Hematopoietic multipotent progenitor cell treated with erythropoietin and hydrocortisone succinate and interleukin-3 and kit ligand, for 6 days (in vitro differentiated cells): ENCODE data around the gene CASP14.
"Not testable (repeated sequence)": the region's sequence is repeated elsewhere in the genome, so short reads cannot be mapped to it uniquely, and the experiment has no call there.

Experiments used
- DNase-seq: peaks from one replicate; pipeline ENCODE4 v3.0.0-alpha.2; 2015

The CASP14 gene

GRCh38 chr19:15072930-15073647, 23.8 kb downstream of the CASP14 start:
- DNase-seq: no peak

DNA sequence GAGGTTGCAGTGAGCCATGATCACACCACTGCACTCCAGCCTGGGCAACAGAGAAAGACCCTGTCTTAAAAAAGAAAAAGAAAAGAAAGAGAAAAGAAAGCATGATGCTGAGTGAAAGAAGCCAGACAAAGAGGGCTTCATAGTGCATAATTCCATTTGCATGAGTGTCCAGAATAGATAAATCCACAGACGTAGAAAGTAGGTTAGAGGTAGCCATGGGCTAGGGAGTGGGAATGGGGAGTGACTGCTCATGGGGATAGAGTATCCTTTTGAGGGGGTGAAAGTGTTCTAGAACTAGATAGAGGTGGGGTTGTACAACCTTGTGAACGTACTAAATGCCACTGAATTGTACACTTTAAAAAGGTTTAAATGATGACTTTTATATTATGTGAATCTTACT, 25.1 kb downstream of the CASP14 start:
- no peak for DNase-seq

DNA sequence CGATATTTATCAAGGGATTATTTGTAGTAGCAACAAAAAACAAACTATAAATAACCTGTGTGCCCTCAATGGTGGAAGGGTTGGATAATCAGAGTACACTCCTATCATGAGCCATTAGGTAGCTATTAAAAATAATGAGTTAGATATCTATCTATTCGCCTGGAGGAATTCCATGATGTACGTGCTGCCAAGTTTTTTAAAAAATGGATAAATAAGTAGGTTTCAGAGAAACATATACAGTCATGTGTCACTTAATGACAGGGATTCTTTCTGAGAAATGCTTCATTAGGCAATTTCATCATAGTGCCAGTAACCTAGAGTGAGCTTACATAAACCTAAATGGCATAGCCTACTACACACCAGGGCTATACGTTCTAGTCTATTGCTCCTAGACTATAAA, 26.5 kb downstream of the CASP14 start:
- DNase-seq: no peak

GRCh38 chr19:15080002-15080401, 30.7 kb downstream of the CASP14 start:
- DNase-seq: peak; percentile 27

- no peak for DNase-seq
These were observed 32.6 kb downstream of the CASP14 start, which contains the start of gene OR1I1 for GRCh38 chr19:15081911-15082310. TSS of gene OR1I1 (plus strand) at chr19:15082211. CDS start at chr19:15087066, 4,855 bp downstream.

DNA sequence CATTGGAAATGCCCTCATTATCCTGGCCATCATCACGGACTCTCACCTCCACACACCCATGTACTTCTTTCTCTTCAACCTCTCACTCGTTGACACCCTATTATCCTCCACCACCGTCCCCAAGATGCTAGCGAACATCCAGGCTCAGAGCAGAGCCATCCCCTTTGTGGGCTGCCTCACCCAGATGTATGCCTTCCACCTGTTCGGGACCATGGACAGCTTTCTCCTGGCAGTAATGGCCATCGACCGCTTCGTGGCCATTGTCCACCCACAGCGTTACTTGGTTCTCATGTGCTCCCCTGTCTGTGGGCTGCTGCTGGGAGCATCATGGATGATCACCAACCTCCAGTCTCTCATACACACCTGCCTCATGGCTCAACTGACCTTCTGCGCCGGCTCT, 37.9 kb downstream of the CASP14 start:
- DNase-seq: no peak

DNA sequence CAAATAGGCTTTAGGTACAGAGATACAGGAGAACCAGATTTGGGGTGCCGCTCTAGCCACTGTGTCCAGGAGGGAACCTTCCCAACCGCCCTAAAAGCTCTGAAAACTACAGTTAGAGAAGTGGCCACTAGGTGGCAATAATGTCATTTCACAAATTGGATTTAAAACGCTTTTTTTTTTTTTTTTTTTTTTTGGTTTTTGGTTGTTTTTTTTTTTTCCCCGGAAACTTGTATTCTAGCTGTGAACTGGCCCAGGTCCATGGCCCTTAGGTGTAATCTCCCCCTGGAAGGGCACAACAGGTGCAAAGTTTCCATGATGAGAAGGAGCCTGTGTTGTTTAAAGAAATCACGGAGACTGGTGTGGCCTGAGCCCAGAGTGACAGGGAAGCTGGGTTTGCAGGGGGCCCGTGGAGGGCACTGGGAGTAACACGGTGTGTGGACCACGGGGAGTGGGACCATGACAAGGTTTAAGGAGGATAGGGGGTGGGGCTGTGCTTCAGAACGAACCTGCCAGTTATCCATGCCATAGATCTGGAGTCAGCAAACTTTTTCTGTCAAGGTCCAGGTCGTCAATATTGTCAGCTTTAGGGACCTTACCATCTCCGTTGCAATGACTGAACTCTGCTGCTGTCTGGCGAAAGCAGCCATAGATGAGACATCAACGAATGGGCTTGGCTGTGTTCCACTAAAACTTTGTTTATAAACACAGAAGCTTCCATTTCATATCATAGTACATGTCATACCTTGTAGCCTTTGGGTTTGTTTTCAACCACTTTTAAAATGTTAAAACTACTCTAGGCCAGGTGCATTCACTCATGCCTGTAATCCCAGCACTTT, 42.9 kb downstream of the CASP14 start:
- peak; percentile 88 for DNase-seq

DNA sequence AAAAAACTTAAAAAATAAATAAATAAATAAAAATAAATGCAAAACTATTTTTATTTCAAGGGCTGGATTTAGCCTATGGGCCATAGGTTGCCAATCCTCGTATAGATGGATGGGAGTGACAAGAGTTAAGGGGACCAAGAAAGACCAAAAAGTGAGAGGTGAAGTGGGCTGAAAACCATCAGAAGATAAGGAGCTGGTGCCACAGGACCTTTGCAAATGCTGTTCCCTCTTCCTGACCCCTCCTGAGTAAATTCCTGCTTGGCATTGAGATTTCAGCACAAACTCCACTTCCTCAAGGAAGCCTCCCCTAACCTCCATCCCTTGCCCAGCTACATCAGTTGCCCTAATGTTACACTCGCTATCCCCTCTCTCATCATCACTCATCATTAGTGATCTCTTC, 43.7 kb downstream of the CASP14 start:
- no peak for DNase-seq

DNA sequence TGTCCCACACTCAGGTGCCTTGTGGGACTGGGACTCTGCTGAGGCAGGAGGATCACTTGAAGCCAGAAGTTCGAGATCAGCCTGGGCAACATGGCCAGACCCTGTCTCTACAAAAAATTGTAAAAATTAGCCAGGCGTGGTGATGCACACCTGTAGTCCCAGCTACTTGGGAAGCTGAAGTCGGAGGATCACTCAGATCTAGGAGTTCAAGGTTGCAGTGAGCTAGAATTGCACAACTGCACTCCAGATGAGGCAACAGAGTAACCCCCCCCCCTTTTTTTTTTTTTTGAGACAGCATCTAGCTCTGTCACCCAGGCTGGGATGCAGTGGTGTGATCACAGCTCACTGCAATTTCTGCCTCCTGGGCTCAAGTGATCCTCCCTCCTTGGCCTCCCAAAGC, 46.9 kb downstream of the CASP14 start:
- DNase-seq: no peak

GRCh38 chr19:15097980-15098379, 48.7 kb downstream of the CASP14 start:
- DNase-seq: not testable (repeated sequence)

DNA sequence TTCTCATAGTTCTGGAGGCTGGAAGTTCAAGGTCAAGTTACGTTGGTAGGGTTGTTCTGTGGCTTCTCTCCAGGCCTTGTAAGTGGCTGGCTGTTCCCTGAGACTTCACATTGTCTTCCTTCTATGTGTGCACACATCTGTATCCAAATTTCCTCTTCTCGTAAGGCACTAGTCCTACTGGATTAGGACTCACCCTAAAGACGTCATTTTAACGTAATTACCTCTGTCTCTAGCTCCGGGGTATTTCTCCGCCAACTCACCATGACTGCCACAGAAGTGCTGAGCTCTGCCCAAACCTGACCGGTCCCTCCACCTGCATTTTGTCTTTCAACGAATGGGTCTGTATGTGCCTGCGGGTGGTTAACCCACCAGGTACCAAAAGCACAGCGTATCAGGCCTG, 49.2 kb downstream of the CASP14 start:
- DNase-seq: no peak

DNA sequence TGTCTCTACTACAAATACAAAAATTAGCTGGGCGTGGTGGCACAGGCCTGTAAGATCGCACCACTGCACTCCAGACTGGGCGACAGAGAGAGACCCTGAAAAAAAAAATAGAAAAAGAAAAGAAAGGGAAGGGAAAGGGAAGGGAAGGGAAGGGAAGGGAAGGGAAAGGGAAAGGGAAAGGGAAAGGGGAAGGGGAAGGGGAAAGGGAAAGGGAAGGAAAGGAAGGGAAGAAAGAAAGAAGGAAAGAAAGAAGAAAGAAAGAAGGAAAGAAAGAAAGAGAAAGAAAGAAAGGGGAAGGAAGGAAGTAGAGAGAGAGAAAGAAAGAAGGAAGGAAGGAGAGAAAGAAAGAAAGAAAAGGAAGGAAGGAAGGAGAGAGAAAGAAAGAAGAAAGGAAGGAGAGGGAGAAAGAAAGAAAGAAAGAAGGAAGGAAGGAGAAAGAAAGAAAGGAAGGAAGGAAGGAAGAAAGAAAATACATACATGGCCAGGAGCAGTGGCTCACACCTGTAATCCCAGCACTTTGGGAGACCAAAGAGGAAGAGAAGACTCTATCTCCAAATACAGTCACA, 49.8 kb downstream of the CASP14 start:
- no peak for DNase-seq

- DNase-seq: peak; percentile 68
These were observed 52.3 kb downstream of the CASP14 start for GRCh38 chr19:15101479-15102082.

DNA sequence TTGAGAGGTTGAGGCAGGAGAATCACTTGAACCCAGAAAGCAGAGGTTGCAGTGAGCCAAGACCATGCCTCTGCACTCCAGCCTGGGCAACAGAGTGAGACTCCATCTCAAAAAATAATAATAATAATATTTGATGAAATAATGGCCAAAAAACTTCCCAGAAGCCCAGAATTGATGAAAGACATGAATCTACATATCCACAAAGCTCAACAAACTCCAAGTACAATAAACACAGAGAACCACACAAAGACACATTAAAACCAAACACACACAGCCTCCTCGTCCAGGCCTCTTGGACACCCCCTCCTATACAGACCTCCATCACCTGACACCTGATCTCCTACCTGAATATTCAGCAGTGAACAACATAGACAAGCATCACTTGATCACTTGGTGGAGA, 54.7 kb downstream of the CASP14 start:
- no peak for DNase-seq

GRCh38 chr19:15104411-15104810, 55.1 kb downstream of the CASP14 start:
- DNase-seq: no peak

- DNase-seq: no peak
These were observed 55.8 kb downstream of the CASP14 start for GRCh38 chr19:15105044-15105443.

DNA sequence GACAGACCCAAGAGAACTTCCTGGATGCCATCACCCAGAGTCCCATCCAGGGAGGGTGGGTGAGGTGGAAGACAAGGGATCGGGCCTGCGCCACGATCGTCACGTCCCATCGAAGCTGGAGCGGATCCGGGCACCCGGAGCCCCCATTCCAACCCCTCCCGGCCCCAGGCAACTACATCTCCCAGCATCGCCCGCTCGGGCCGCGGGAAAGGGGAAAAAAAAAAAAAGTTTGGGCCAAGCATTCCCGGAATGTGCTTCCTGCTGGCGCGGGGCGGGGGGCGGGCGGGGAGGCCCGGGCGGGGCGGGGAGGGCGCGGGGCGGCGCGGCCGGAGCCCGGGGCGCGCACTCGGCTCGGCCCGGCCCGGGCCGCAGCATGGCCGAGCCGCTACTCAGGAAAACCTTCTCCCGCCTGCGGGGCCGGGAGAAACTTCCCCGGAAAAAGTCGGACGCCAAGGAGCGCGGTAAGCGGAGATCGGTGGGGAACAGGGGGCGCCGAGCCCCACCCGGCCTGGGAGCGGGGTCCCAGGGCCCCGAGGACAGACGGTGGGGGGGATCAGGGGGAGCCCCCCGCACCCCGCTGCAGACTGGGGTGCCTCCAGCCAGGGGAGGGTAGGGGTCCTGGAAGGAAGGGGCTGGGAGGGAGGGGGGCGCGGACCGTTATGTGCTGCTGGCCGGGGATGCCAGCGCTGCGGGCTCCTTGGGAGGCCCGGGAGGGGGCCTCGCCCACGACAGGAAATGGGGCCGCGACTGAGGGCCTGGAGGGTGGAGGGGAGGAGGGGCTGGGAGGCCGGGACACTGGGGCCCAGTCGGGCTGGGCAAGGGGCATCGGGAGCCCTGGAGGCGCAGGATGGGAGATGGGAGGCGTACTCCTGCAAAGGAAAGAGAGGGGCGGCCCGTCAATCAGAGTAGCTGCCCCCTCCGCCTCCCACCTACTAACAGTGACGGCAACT, 58.1 kb downstream of the CASP14 start, which contains the start of gene SYDE1:
Gene SYDE1, plus strand, starts transcription at position 341 of the 950 bp plus-strand sequence. Its CDS starts 33 bp downstream, at position 374.
- DNase-seq: no peak
